Measurements from ENCODE around the gene TPD52L1.
"Not testable (repeated sequence)": the region's sequence is repeated elsewhere in the genome, so short reads cannot be mapped to it uniquely, and the experiment has no call there.

TPD52L1 gene

DNA sequence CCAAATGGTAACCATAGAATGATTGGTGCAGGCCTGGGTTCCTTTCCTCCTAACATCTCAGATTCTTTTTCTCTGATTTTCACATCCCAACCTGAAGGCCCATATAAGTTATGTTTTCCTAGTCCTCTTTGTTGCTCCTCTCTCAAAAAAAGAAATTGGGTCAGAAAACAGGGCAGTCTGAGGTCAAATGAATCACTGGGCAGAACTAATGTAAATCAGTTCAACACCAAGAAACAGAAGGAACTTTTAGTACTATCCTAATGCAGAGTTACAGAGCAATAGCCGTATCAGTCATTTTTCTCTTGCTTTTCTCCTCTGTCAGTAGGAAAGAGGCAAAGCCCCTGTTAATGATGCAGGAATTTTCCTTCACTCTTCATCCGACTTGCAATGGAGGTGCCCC, 11.0 kb upstream of the TPD52L1 start:
- DNase-seq, result no peak

DNA sequence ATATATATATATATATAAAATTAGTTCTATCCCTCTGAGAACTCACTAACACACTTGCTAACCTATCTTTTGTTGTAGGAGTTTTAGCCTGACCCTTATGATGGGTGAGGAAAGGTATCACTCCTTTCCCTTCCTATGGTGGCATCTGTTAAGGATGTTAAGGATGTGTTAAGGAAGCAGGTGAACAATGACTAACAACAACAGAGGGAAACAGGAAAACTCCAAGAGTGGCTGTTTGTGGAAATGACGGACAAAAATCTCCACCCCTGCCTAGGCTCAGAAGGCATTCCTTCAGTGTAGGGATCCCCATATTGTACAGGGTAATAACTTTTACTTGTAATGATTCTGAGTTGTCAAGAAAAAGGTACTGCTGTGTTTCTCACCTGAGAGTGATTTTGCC, 8.8 kb upstream of the TPD52L1 start:
- no peak for DNase-seq

DNA sequence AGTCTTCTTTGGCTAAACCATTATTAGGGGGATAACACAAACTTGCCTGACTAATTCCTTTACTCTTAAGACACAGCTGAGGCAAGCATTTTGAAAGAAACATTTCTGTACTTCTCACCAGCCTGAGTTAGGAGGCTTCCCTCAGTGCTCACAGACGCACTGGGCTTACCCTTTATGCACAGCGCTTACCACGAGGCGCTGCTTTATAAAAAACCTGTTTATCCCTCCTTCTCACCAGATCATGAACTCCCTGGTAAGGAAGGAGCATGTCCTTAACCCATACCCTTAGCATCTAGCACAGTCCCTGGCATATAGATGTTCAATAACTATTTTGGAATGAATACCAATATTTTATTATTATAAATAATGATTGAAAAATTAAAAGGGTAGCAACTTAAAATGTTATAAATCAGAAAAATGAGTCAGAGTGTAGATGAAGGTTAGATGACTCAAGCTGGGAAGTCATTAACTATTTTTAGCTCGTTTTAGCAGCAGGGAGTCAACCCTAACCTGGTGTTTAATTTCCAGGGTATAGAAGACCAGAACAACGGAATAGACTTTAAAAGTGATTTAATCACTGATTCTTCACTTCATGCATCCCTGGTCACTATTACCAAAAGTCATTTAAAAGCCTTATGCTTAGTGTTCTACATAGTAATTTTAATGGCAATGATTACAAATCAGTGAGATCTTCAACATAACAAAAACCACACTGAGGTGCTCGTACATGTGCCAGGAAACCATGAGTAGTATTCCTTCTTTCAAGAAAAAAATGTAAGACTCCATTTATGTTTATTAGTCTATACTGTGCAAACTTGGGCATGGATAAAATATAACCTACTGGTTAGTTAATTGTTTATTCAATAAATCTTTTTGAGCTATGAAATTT, 4.1 kb upstream of the TPD52L1 start:
- DNase-seq, result no peak

DNA sequence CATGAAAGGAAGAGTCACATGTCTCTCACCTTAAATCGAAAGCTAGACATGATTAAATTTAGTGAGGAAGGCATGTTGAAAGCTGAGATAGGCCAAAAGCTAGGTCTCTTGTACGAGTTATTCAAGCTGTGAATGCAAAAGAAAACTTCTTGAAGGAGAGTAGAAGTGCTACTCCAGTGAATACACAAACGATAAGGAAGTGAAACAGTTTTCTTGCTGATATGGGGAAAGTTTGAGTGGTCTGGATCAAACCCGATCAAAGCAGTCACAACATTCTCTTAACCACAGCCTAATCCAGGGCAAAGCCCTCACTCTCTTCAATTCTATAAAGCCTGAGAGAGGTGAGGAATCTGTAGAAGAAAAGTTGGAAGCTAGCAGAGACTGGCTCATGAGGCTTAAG, 1.9 kb upstream of the TPD52L1 start:
- DNase-seq, result no peak

DNA sequence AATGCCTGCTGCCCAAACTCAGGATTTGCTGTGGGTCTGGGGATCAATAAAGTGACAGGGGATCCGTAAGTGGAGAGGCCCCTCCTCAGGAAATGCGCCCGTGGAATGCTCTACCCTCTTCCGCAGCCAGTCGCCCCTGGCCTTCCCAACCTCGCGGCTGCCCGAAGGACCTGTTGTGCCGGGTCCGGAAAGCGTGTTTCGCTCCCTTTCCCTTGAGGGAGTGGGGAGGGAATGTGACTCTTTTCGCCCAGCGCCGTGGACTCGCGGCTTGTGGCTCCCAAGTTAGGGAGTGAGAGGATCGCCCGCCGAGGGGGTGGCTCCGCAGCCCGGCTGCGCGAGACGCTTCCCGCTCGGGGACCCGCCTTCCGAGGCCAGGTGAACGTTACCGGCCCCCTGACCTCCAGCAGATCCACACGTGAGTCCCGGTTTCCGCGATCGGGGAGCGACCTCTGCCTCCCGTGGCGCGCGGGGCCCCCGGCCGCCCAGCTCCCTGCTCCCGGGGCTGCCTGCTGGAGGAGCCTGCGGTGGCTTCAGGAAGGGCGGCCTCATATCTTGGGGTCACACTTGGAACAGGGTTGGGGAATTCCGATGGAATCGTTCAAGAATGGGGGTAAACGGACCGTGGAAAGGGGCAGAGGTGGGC, 666 bp downstream of the TPD52L1 start:
- DNase-seq, result no peak

DNA sequence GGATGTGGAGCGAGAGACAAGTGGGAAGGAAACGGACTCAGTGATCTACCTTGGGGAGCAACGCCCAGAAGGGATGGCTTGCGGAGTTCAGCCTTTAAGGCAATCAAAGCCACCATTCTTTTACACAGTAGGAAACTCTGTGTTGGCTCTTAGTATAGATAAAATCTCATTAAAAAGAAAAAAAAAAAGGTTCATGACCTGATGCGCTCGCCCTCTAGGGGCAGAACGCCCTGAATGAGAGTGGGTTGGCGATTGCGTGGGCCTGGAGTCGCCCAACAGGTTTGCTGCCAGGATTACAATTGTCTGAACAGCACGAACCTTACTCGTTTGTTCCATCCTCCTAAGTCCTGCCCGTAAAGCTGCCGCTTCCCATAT, 1.2 kb downstream of the TPD52L1 start:
- no peak for DNase-seq

DNA sequence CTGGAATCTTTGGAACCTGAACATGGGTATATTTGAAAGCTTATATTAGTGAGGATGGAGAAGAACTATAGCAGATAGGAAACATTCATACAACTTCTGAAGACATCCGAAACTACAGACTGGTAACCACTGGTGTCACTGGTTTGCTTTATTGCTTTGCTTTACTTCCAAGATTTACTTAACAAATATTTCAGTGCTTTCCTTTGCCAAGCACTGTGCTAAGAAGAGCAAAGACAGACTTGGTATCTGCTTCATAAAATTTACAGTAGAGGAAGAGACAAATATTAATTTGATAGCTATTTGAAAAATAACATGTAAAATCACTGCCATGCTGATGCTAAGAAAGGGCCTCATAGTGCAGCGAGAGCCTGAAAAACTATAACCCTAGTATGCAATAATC, 1.8 kb downstream of the TPD52L1 start:
- DNase-seq, result no peak

DNA sequence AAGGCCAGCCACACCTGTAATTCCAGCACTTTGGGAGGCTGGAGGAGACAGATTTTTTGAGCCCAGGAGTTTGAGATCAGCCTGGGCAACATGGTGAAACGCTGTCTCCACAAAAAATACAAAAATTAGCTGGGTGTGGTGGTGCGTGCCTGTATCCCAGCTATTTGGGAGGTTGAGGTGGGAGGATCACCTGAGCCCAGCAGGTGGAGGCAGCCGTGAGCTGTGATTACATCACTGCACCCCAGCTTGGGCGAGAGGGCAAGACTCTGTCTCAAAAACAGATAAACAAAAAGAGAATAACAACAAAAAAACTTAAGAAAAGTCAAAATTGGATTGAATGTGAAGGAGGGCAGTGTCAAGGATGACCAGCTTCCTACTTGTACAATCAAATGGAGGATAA, 2.9 kb downstream of the TPD52L1 start:
- no peak for DNase-seq

DNA sequence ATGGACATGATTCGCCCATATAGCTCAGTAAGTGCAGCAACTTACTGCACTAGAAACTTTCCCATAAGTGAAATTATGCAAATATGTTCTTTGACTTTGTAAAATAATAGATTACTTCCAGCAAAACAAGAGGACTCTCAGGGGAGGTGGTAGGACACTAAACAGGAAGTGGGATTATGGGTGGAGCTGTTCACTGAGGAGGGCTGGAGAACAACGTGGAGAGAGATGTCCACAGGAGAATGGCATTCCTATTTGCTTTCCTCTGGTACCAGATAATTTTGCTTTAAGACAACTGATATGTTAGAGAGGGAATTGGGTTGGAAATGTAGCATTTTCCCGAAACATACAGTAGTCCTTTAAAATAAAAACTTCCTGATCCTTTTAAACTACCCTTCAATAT, 3.7 kb downstream of the TPD52L1 start:
- no peak for DNase-seq

DNA sequence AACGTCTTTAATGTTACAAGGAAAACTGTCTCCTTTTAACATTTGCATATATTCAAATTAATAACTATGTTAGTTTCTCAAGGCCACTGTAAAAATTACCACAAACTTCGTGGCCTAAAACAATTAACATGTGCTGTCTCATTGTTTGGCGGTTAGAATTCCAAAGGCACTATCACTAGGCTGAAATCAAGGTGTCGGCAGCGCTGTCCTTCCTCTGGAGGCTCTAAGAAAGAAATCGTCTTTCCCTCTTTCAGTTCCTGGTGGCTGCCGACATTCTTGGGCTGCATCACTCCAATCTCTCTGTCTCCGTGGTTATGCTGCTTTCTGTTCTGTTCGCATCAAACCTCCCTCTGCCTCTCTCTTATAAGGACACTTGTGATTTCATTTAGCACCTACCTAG, 4.2 kb downstream of the TPD52L1 start:
- no peak for DNase-seq

DNA sequence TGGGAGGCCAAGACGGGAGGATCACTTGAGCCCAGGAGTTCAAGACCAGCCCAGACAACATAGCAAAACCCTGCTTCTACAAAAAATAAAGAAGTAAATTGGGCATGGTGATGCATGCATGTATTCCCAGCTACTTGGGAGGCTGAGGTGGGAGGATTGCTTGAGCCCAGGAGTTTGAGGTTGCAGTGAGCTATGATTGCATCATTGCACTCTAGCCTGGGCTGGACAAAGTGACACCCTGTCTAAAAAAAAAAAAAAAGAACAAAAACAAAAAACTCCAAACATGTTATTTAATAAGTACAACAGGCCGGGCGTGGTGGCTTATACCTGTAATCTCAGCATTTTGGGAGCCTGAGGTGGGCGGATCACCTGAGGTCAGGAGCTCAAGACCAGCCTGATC, 9.8 kb downstream of the TPD52L1 start:
- not testable (repeated sequence) for DNase-seq

DNA sequence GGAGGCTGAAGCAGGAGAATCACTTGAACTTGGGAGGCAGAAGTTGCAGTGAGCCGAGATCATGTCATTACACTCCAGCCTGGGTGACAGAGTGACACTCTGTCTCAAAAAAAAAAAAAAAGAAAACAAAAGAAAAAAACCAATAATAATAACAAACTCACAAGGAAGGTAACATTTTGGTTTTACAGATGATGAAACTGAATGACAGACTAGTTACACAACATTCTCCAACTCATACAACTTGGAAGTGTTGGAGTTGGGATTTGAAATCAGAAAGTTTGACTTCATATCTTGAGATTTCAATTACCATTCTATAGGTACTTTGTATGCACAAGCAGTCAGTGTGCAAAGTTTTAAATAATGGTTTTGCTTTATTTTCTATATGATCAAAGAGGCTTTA, 10.2 kb downstream of the TPD52L1 start:
- no peak for DNase-seq

DNA sequence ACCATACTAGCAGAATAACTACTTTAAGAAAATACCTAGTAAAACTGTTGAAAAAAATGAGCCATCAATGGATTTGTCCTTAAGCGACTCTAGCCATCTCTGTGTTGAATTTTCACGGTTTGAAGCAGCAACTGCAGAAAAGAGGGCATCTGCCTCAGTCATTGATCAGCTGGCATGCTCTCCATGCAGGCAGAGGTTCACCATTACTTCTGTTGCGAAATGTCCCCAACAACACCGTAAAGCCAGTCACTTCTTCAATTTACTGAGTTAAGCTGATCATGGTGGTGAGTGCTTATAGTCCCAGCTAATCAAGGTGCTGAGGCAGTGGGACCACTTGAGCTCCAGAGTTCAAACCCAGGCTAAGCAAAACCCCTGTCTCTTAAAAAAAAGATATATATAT, 11.1 kb downstream of the TPD52L1 start:
- no peak for DNase-seq

DNA sequence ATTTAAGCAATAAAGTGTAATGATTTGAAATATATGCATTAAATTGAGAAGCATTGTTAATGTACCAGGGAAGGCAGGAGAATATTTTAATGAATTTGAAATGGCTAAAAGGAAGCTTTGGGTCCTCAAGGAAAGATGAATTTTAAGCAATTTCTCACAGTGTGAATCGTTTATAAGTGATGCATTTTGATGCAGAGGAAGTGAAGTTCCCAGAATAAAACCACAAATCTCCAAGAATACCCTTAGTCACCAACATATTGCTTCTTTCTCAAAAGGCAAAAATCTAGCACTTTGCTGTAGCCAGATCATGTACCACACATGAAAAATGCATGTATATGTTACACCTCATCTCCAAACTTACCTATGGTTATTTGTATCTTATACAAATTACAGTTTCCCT, 11.7 kb downstream of the TPD52L1 start:
- no peak for DNase-seq

DNA sequence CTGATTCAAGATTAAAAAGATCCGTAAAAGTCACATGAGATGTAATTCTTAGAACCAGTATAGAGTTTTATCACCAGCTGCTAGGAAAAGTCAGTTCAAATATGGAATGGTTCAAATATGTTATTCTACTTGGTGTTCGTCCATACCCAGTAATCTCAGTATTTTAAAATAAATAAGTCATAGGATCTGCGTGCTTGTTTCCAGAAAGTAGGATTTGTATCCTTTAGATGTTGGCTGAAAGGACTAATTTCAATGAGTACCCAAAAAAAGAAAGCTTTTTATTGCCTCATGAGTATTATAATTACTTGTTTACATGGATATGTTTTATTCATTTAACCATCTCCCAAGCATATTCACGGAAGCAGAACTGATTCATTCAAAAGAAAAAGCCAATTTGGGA, 12.2 kb downstream of the TPD52L1 start:
- no peak for DNase-seq

DNA sequence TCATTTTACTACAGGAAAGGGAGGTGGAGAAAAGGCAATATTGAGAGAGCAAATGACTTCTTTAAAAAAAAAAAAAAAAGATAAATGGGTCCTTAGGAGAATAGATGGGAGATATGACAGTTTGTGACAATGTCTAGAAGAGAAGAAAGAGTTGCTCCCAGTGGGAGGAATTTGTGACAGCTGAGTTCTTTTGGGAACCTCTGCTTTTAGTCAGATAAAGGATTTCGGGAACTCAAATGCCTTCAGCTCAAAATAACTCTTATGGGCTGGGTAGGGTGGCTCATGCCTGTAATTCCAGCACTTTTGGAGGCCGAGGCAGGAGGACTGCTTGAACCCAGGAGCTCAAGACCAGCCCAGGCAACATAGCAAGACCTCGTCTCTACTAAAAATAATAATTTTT, 13.1 kb downstream of the TPD52L1 start:
- no peak for DNase-seq

DNA sequence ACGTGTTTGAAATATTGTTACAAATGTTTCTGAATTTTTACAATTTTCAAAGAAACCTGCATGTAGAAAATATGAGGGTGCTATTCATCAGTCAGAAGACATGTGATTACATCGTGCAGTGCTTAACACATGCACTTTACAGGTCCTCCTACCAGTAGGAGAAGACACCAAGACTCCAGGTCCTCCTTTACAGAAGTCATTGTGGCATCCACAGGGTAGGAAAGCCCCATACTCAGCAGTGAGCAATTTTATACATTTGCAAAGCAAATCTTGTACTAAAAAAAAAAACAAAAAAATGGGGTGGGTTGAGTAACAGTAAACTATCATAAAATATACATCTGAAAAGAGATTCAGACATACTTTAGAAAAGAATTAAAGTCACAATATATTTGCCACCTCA, 14.0 kb downstream of the TPD52L1 start:
- no peak for DNase-seq

DNA sequence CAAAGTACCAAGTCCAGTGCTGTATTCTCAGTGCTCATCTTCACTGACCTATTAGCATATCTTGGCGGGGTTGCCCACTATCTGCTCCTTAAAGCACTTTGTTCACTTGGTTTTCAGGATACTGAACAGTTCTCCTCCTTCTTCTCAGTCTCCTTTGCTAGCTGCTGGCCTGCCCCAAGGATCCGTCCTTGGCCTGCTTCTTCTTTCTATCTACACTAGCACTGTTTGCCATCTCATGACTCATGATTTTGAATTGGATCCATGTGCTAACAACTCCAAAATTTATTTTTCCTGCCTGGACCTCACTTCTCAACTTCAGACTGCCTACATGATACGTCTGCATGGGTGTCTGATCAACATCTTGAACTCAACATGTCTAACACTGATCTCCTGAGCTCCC, 15.5 kb downstream of the TPD52L1 start:
- no peak for DNase-seq

DNA sequence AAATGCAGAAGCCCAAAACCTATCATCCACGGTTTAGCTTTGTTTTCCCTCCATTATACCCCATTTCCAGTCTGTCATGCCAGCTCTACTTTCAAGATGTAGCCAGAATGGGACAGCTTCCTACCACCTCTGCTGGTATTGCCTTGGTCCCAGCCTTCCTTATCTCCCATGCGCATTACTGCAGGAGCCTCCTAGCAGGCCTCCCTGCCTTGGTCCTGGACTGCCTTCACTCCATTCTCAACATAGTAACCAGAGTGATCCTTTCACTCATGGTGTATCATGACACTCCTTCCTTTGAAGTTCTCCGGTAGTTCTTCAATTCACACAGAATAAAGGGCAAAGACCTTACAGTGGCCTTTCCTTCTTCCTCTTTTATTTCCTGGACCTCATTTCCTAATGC, 15.9 kb downstream of the TPD52L1 start:
- DNase-seq, result no peak

DNA sequence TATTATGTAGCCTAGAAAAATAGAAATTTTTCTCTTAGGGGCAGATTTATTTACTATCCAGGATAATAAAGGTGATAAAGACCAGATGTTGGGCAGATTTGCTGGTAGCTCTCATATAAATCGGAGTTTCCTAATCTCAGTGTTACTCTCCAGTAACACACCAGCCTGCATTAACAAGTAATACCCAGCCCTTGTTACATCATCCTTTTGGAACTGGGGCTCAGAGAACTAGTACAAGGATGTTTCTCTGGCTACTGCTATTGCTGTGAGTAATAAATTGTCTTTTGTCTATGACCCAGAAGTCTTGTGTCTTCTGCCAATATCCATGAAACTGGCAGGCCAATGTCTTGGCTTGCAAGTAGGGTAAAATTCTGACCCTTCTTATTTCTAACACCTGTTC, 16.8 kb downstream of the TPD52L1 start:
- no peak for DNase-seq

DNA sequence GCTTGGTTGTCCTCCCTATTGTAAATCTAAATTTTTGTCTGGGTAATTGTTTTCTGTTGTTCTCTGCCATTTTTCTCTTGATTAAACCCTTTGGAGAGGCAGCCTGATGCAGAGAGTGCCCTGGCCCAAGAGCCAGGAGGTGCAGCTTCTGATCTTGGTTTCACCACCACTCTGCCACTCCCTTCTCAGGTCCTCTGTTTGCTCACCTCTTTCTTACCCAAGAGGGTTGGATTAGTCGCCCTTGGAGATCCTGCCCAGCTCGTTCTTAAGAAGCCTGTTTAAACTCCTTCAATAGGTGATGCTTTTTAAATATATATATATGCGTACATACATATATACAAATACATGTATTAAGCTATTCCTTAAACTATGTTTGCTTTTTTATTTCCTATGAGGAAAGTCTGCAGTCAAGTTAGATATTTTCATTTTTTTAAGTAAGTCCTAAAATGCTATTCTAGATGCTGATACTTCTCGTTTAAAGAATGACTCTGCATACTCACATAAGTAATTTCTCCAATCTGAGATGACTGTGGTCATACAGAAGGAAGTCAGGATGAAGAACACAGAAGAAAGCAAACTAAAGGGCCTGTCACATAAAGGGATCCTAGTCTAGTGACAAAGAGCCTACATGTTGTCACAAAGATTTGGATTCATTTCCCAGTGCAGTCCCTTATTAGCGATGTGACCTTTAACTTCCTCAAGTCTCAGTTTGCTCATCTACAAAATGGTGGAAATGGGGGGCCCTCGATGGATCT, 19.9 kb downstream of the TPD52L1 start:
- no peak for DNase-seq

DNA sequence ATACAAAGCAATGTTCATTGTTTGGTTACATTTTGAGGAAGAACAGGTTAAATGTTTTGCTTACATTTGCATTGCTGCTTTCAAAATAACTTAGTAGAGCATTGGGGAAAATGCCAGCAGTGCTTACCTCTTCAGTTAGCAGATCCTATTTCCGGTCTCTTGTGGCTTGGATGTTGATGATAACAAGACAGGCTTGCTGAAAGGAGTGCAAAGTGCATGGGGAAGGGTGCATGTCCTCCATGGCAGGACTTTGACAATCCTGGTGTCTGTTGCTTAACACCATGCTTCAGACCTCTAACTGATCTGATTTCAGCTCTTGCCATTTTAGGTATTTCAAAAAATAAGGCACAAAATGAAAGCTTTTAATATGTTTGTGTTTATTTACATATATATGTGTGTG, 21.1 kb downstream of the TPD52L1 start:
- DNase-seq, result no peak

DNA sequence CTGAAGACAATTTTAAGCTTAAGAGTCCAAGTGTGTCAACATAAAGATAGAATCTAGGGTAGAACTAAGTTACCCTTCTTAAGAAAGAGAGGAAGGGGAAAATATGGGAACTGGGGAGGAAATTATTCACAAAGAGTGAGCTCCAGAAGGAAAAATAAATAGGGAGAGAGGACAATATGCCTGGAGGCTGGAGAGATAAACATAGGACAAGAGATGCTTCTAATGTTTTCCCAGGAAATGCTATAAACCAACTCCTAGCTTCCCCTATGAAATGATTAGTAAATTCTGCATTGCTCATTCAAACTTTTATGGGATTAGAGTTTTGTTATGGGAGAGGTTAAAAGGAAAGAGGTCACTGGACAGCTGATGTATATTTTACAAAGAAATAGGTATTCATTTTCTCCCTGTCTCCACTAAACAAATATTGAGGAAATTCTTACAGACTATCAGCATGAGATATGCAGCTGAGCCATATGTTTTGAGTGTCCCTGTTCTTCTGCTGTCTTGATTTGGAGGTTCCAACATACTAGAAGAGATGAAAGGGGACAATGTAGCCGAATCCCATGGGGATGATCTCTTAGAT, 22.0 kb downstream of the TPD52L1 start:
- no peak for DNase-seq
